ENCODE measurements around the gene TPK1.

GRCh38 chr7:144508702-144509101 lies 327.2 kb downstream of the TPK1 start:
- TF ChIP-seq CTCF (IDR thresholded peaks at IDR 0.05; ENCODE audit: low read depth, low read length) (no peak), POLR2A (IDR thresholded peaks at IDR 0.05; ENCODE audit: extremely low read depth, insufficient read length) (no peak), MAX (IDR thresholded peaks at IDR 0.05; ENCODE audit: low read depth, low read length) (no peak), MYC (IDR thresholded peaks at IDR 0.05; ENCODE audit: low read depth, low read length) (no peak)

Measured in NB4 (cell line).